Activated CD4-positive, alpha-beta T cell treated with anti-CD3 and anti-CD28 coated beads for 4 hours (primary cell): Measurements from ENCODE around the gene MAP2K7.
A peak's percentile ranks its signal among the peaks of the same experiment; 100 is the strongest.
"Not testable (repeated sequence)": the region's sequence is repeated elsewhere in the genome, so short reads cannot be mapped to it uniquely, and the experiment has no call there.

Experiments
- DNase-seq, 2 donors: peaks; one replicate each; pipeline ENCODE4 v3.0.0-alpha.2; 2020

Gene MAP2K7

DNA sequence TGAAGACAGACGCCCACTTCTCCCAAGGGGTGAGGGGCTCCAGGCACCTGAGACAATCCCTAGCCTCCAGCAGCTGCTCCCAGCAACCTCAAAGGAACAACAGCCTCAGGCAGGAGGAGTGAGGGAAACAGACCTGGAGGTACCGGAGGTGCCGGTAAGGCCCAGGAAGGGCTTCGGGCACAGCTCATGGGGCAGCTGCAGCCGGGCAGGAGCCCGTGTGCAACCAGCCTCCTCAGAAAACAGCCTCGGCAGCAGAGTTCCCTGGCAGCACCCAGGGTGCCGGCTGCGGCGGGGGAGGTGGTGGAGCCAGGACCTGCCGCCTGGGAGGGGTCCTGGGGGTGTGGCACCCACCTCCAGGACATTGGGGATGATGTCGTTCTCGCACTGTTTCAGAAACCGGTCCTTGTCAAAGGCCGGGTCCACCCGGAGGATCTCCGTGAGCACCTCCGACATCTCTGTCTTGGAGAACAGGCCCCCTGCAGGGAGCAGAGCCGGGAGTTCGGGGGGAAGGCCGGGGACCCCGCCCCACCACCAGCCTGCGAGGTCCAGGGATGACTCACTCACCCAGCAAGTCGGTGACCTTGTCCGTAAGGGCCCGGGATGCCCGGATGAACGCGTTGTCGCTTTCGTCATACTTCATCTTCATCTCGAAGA lies 28.7 kb downstream of the MAP2K7 start:
- no peak for DNase-seq

- no peak for DNase-seq
Measured at GRCh38 chr19:7932930-7933300, 29.2 kb downstream of the MAP2K7 start.

- no peak for DNase-seq
Measured at GRCh38 chr19:7933411-7933810, 29.7 kb downstream of the MAP2K7 start.

- no peak for DNase-seq
Measured at GRCh38 chr19:7933828-7934725, 30.4 kb downstream of the MAP2K7 start.

DNA sequence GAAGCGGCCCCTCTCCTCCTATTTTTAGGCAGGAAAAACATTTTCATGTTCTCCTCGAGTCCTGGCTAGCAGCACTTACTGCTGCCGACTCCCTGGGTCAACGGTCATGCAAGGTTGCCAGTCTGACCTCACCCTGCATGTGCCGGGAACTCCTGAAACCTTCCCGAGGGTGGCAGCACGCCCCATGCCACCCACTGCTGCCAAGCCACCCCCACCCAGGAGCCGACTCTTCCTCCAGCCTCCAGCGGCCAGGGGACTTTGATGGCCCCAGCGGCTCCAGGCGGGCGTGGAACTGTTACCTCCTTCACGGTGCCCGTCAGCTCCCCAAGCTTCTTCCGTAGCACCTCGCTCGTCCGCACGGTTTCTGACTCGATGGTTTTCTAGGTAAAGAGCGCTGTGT lies 31.1 kb downstream of the MAP2K7 start:
- no peak for DNase-seq

GRCh38 chr19:7940841-7941240 lies 37.2 kb downstream of the MAP2K7 start:
- DNase-seq: no peak

- no peak for DNase-seq
Measured at GRCh38 chr19:7941895-7942596, 38.4 kb downstream of the MAP2K7 start.

DNA sequence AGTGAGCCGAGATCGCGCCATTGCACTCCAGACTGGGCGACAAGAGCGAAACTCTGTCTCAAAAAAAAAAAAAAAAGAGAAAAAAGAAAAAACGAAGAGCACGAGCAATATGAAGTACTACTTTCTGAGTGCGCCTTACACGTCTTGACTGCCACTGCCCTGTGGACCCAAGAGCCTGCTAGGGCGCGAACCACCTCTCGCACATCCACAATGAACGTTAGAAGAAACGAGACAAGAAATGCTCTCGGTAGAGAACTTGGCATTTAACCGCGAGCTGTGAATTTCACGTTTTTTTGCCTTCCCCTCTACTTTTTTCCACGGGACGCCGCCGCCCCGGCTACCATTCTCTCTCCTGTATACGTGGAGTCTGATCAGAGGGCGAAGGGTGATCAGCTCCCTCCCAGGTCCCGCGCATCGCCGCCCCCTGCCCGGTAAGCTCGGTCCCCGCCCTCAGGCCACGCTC lies 39.3 kb downstream of the MAP2K7 start:
- no peak for DNase-seq

GRCh38 chr19:7943444-7944176 lies 39.9 kb downstream of the MAP2K7 start, which contains the start of gene TIMM44:
TIMM44 (minus strand) TSS chr19:7943666; CDS start chr19:7943651, 15 bp downstream.
- DNase-seq: peak; percentile 97 to 99

- peak; percentile 84 to 90 for DNase-seq
Measured at GRCh38 chr19:7944177-7944761, 40.6 kb downstream of the MAP2K7 start.

DNA sequence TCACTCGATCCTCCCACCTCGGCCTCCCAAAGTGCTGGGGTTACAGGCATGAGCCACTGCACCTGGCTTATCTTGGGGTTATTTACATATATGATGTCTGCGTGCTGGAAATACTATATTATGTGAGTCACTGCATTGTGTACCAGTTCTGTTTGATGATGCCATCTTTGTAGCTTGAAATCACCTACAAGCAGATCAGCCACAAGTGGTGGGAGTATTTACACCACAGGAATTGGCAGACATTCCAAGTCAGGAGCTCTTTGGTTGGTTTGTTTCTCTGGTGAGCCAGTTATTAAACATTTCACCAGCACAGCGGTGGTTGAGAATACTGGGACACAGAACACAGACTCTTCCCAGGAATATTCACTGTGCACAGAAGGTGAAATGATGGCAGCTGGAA lies 44.3 kb downstream of the MAP2K7 start:
- DNase-seq: no peak

- DNase-seq: no peak
Measured at GRCh38 chr19:7953060-7953459, 49.4 kb downstream of the MAP2K7 start.

- no peak for DNase-seq
Measured at GRCh38 chr19:7953576-7953975, 49.9 kb downstream of the MAP2K7 start.

DNA sequence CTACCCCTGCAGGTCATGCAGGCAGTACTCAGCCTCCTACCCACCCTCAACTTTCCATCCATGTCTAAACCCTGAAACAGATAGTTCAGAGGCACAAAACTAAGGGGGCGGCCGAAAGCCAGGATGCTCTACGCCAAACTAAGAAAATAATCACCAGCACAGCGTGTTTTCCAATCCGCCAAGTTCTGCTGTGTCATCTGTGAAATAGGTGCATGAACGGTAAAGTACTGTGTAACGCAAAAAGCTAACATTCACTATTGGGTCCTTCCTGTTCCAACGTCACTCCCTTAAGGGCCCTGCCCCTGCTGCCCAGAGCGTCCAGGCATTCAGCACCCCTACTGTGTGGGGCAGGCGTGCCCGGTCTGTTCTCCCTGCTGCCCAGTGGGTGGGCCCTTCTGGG lies 52.0 kb downstream of the MAP2K7 start:
- DNase-seq: no peak

GRCh38 chr19:7959211-7959610 lies 55.5 kb downstream of the MAP2K7 start:
- no peak for DNase-seq

- DNase-seq: not testable (repeated sequence)
Measured at GRCh38 chr19:7961082-7961481, 57.4 kb downstream of the MAP2K7 start.

- no peak for DNase-seq
Measured at GRCh38 chr19:7961920-7962626, 58.4 kb downstream of the MAP2K7 start.

GRCh38 chr19:7962644-7963268 lies 59.1 kb downstream of the MAP2K7 start:
- no peak for DNase-seq

DNA sequence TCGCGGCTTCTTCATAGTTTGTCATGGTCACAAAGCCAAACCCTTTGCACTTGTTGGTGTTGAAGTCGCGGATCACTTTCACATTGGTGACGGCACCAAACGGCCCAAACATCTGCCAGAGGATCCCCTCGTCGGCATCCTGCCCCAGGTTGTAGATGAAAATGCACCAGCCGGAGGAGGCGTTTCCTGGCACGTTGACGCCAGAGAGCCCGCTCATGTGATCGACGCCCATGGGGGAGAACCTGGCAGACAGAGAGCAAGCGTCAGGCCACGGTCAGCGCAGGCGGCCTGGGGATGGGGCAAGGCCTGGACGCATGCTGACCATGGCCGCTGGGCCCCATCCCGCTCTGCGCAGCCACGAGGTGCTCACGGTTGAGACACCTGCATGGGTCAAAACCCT lies 59.9 kb downstream of the MAP2K7 start:
- DNase-seq: no peak
